Fibroblast of lung (primary cell): ENCODE measurements around the gene LPCAT1. TPM values are rescaled to one million over a fixed set of nuclear protein-coding genes. Genes with fewer than 3 reads are reported as not detected.

Experiments used
- DNase-seq, 2 donors: peaks; one replicate each; pipeline versions ENCODE4 v3.0.0 to v3.0.0-alpha.2; 2010; ENCODE audit warnings: low read depth in 2 of 2
- H2AFZ ChIP-seq: 2 replicates; pipeline ENCODE4 v1.5.1; 2012; ENCODE audit warnings: low read length, control low read depth, inconsistent platforms
- H3K27ac ChIP-seq: 2 replicates; pipeline ENCODE4 v1.5.1; 2011; ENCODE audit warnings: low read length, control low read depth; ENCODE audit not compliant: insufficient read depth
- H3K27me3 ChIP-seq: 2 replicates; pipeline ENCODE4 v1.5.1; 2011; ENCODE audit warnings: mild to moderate bottlenecking, low read length; ENCODE audit not compliant: control insufficient read depth, insufficient read depth
- H3K36me3 ChIP-seq: 2 replicates; pipeline ENCODE4 v1.5.1; 2011; ENCODE audit warnings: low read length; ENCODE audit not compliant: control insufficient read depth, insufficient read depth
- H3K4me1 ChIP-seq: 2 replicates; pipeline ENCODE4 v1.5.1; 2011; ENCODE audit warnings: low read length; ENCODE audit not compliant: control insufficient read depth, insufficient read depth; ENCODE audit errors: extremely low read depth
- H3K4me2 ChIP-seq: 2 replicates; pipeline ENCODE4 v1.5.1; 2011; ENCODE audit warnings: low read length, control low read depth; ENCODE audit not compliant: insufficient read depth; ENCODE audit errors: extremely low read depth
- H3K4me3 ChIP-seq, 4 experiments: fragments of 200-600 bp in 1 of 4; sonication (generic) in 1 of 4; replicated peaks in 1 of 4; 2 replicates each; pipeline ENCODE4 v1.5.1; 2011 to 2016; ENCODE audit warnings: low read length in 4 of 4, low read depth in 3 of 4, mild to moderate bottlenecking in 3 of 4, control low read depth in 2 of 4, inconsistent platforms in 1 of 4, mixed read lengths in 1 of 4; ENCODE audit not compliant: insufficient read depth in 1 of 4; ENCODE audit errors: control extremely low read depth in 1 of 4
- H3K79me2 ChIP-seq: 2 replicates; pipeline ENCODE4 v1.5.1; 2012; ENCODE audit warnings: mild to moderate bottlenecking, low read length, inconsistent platforms; ENCODE audit not compliant: control insufficient read depth, insufficient read depth
- H3K9ac ChIP-seq: 2 replicates; pipeline ENCODE4 v1.5.1; 2011; ENCODE audit warnings: mild to moderate bottlenecking, low read length, control low read depth; ENCODE audit not compliant: insufficient read depth
- H3K9me3 ChIP-seq: 2 replicates; pipeline ENCODE4 v1.5.1; 2012; ENCODE audit warnings: low read depth, low read length; ENCODE audit not compliant: control insufficient read depth, insufficient read depth
- H4K20me1 ChIP-seq: 2 replicates; pipeline ENCODE4 v1.5.1; 2011; ENCODE audit warnings: low read length; ENCODE audit not compliant: control insufficient read depth, insufficient read depth; ENCODE audit errors: extremely low read depth
- EZH2 ChIP-seq: IDR thresholded peaks from 2 replicates; pipeline ENCODE4 v1.5.1; 2012; ENCODE audit warnings: low read length, control low read depth, mild to moderate bottlenecking; ENCODE audit errors: missing control alignments
- polyA plus RNA-seq, 2 donors: library from polyadenylated mRNA; depleted of rRNA in 1 of 2; stranded (reverse) in 1 of 2; unstranded in 1 of 2; fragments of >200 nt; gene quantifications; 2 replicates each; pipeline ENCODE4 v1.2.1, GENCODE V29; 2011 to 2012; ENCODE audit warnings: missing spikeins in 1 of 2
- total RNA-seq: library from RNA; depleted of rRNA; stranded (reverse); fragments of >200 nt; gene quantifications from 2 replicates; pipeline ENCODE4 v1.2.1, GENCODE V29; 2014
- TF ChIP-seq, protein P1 (sequence below), 2 donors: IDR thresholded peaks in 1 of 2; conservative IDR thresholded peaks in 1 of 2; 1 replicate in 1 of 2; 2 replicates in 1 of 2; pipeline ENCODE4 v1.5.1; 2011 to 2012; ENCODE audit warnings: low read length in 2 of 2, control low read depth in 1 of 2, inconsistent platforms in 1 of 2, low read depth in 1 of 2, mild to moderate bottlenecking in 1 of 2

Gene LPCAT1
- total and polyA plus RNA-seq, 2 donors (not counting 1 experiment from before 2014, with no cell fraction given) = 50.8 to 65.2 TPM

GRCh38 chr5:1545805-1546355 lies 22.1 kb upstream of the LPCAT1 start:
- no peak overlapping the region for H3K4me2 ChIP-seq
- no peaks in the 10 kb centered on the region for H4K20me1 ChIP-seq
- H2AFZ ChIP-seq = no peak overlapping the region
- H3K27me3 ChIP-seq = no peaks in the 10 kb centered on the region
- DNase-seq = peak in 1 of 2 donors; percentile 17
- no peak overlapping the region for H3K9ac ChIP-seq
- no peak overlapping the region for H3K4me3 ChIP-seq
- H3K27ac ChIP-seq = no peak overlapping the region
- no peaks in the 10 kb centered on the region for H3K9me3 ChIP-seq
- H3K36me3 ChIP-seq = no peaks in the 10 kb centered on the region
- TF ChIP-seq EZH2 = no peak
- TF ChIP-seq, protein P1, sequence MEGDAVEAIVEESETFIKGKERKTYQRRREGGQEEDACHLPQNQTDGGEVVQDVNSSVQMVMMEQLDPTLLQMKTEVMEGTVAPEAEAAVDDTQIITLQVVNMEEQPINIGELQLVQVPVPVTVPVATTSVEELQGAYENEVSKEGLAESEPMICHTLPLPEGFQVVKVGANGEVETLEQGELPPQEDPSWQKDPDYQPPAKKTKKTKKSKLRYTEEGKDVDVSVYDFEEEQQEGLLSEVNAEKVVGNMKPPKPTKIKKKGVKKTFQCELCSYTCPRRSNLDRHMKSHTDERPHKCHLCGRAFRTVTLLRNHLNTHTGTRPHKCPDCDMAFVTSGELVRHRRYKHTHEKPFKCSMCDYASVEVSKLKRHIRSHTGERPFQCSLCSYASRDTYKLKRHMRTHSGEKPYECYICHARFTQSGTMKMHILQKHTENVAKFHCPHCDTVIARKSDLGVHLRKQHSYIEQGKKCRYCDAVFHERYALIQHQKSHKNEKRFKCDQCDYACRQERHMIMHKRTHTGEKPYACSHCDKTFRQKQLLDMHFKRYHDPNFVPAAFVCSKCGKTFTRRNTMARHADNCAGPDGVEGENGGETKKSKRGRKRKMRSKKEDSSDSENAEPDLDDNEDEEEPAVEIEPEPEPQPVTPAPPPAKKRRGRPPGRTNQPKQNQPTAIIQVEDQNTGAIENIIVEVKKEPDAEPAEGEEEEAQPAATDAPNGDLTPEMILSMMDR (conservative IDR thresholded peaks at IDR 0.05 in 1 of 2, IDR thresholded peaks at IDR 0.05 in 1 of 2; ENCODE audit: low read depth in 1 of 2, low read length in 2 of 2) = no peak
- no peaks in the 10 kb centered on the region for H3K79me2 ChIP-seq
- peaks cover 2% of the 10 kb centered on the region for H3K4me1 ChIP-seq

DNA sequence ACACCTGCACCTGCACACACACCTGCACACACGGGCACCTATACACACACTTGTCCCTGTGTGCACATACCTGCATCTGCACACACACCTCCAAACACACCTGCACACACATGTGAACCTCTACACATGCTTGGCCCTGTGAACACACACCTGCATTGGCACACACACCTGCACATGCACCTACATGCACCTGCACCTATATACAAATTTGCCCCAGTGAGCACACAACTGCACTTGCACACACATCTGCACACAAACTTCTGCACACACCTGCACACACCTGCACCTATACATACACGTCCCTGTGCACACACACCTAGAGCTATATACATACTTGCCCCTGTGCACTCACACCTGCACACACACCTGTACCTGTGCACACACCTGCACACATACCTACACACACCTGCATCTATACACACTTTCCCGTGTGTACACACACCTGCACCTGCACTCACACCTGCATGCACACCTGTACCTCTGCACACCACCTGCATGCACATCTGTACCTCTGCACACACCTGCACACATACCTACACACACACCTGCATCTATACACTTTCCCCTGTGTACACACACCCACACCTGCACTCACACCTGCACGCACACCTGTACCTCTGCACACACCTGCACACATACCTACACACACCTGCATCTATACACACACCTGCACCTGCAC lies 21.5 kb upstream of the LPCAT1 start:
- Histone ChIP-seq H3K9ac (no peak overlapping the region), H3K4me2 (no peak overlapping the region), H3K9me3 (no peaks in the 10 kb centered on the region), H3K4me1 (peaks cover 2% of the 10 kb centered on the region), H3K36me3 (no peaks in the 10 kb centered on the region), H3K79me2 (no peaks in the 10 kb centered on the region), H3K4me3 (no peak overlapping the region), H2AFZ (no peak overlapping the region), H4K20me1 (no peaks in the 10 kb centered on the region), H3K27me3 (no peaks in the 10 kb centered on the region), H3K27ac (no peak overlapping the region)
- TF ChIP-seq, protein P1 (conservative IDR thresholded peaks at IDR 0.05 in 1 of 2, IDR thresholded peaks at IDR 0.05 in 1 of 2; ENCODE audit: low read depth in 1 of 2, low read length in 2 of 2) = no peak
- DNase-seq = no peak

GRCh38 chr5:1544294-1544961 lies 20.7 kb upstream of the LPCAT1 start:
- H3K36me3 ChIP-seq = no peaks in the 10 kb centered on the region
- H3K9me3 ChIP-seq = no peaks in the 10 kb centered on the region
- no peak overlapping the region for H2AFZ ChIP-seq
- H3K9ac ChIP-seq = no peak overlapping the region
- H3K27me3 ChIP-seq = no peaks in the 10 kb centered on the region
- peaks cover 2% of the 10 kb centered on the region for H3K4me1 ChIP-seq
- no peak for DNase-seq
- no peaks in the 10 kb centered on the region for H3K79me2 ChIP-seq
- H3K4me2 ChIP-seq = no peak overlapping the region
- TF ChIP-seq, protein P1 (conservative IDR thresholded peaks at IDR 0.05 in 1 of 2, IDR thresholded peaks at IDR 0.05 in 1 of 2; ENCODE audit: low read depth in 1 of 2, low read length in 2 of 2) = no peak
- no peak overlapping the region for H3K27ac ChIP-seq
- no peak overlapping the region for H3K4me3 ChIP-seq
- no peaks in the 10 kb centered on the region for H4K20me1 ChIP-seq
